PC-9 (cell line): ENCODE data around the gene BMS1. TPM values are rescaled to one million over a fixed set of nuclear protein-coding genes. Genes with fewer than 3 reads are reported as not detected.
"Not testable (repeated sequence)": the region's sequence is repeated elsewhere in the genome, so short reads cannot be mapped to it uniquely, and the experiment has no call there.

ENCODE experiments used
- BruUV-seq: library from RNA; stranded (reverse); fragments of 400-500 nt; replicated peaks from 2 replicates; lab custom pipeline; 2021; lab: Mats Ljungman, UMichigan
- CTCF ChIA-PET: fragments of 300-600 bp; sonication (Branson Sonifier 250); formaldehyde crosslinking; loops from one replicate; lab custom pipeline; 2022; ENCODE audit warnings: antibody characterized with exemption; lab: Charles Lee
- POLR2A ChIA-PET: fragments of 300-600 bp; sonication (Branson Sonifier 250); formaldehyde crosslinking; loops from one replicate; lab custom pipeline; 2022; ENCODE audit warnings: antibody characterized with exemption; ENCODE audit not compliant: unreplicated experiment; lab: Charles Lee
- DNase-seq, 2 experiments: peaks; one replicate each; pipeline versions ENCODE4 v3.0.0 to v3.0.0-alpha.2; 2015 to 2022; ENCODE audit warnings: mixed read lengths in 1 of 2
- H2AFZ ChIP-seq: fragments of 200-600 bp; sonication (generic); 2 replicates; pipeline ENCODE4 v1.8.1; 2017; ENCODE audit warnings: antibody characterized with exemption
- H3F3A ChIP-seq: fragments of 200-600 bp; sonication (generic); 2 replicates; pipeline ENCODE4 v1.8.1; 2017; ENCODE audit warnings: antibody characterized with exemption, mild to moderate bottlenecking, low read depth; ENCODE audit not compliant: insufficient read depth
- H3K27ac ChIP-seq: fragments of 200-600 bp; sonication (generic); 2 replicates; pipeline ENCODE4 v1.6.1; 2016; ENCODE audit warnings: mixed run types
- H3K27me3 ChIP-seq: fragments of 200-600 bp; sonication (generic); 2 replicates; pipeline ENCODE4 v1.6.1; 2016; ENCODE audit warnings: low read depth, mixed run types; ENCODE audit not compliant: insufficient read depth
- H3K36me3 ChIP-seq: fragments of 200-600 bp; sonication (generic); 2 replicates; pipeline ENCODE4 v1.6.1; 2016; ENCODE audit warnings: low read depth, mixed run types
- H3K4me1 ChIP-seq: fragments of 200-600 bp; sonication (generic); replicated peaks from 2 replicates; pipeline ENCODE4 v1.6.1; 2016; ENCODE audit warnings: mixed run types; ENCODE audit not compliant: insufficient read depth
- H3K4me2 ChIP-seq: fragments of 200-600 bp; sonication (generic); 2 replicates; pipeline ENCODE4 v1.6.1; 2017; ENCODE audit warnings: mixed run types
- H3K4me3 ChIP-seq: fragments of 200-600 bp; sonication (generic); 2 replicates; pipeline ENCODE4 v1.6.1; 2016; ENCODE audit warnings: mixed run types
- H3K79me2 ChIP-seq: fragments of 200-600 bp; sonication (generic); 2 replicates; pipeline ENCODE4 v1.6.1; 2017; ENCODE audit warnings: low read depth, mixed run types
- H3K9me2 ChIP-seq: fragments of 200-600 bp; sonication (generic); 2 replicates; pipeline ENCODE4 v1.8.1; 2017; ENCODE audit warnings: mild to moderate bottlenecking; ENCODE audit not compliant: insufficient read depth
- H3K9me3 ChIP-seq: fragments of 200-600 bp; sonication (generic); 2 replicates; pipeline ENCODE4 v1.8.1; 2016; ENCODE audit warnings: low read depth; ENCODE audit not compliant: insufficient read depth
- H4K20me1 ChIP-seq: fragments of 200-600 bp; sonication (generic); 2 replicates; pipeline ENCODE4 v1.8.1; 2017; ENCODE audit not compliant: insufficient read depth
- EZH2 ChIP-seq: fragments of 200-600 bp; sonication (generic); IDR thresholded peaks from 2 replicates; pipeline ENCODE4 v1.8.0; 2017; ENCODE audit warnings: antibody characterized with exemption, low read depth
- intact Hi-C: fragments of 100-400 bp; cut with micrococcal nuclease; formaldehyde crosslinking; loops from one replicate; pipeline ENCODE4 v1.10.0; 2022; ENCODE audit not compliant: unreplicated experiment
- total RNA-seq: library from RNA; stranded (reverse); gene quantifications from 2 replicates; pipeline ENCODE4 v1.2.3, GENCODE V29; 2021
- TF ChIP-seq, protein P1 (sequence below): fragments of 200-600 bp; sonication (generic); conservative IDR thresholded peaks from 2 replicates; pipeline ENCODE4 v1.6.1; 2017; ENCODE audit warnings: mixed run types, antibody characterized with exemption, mild to moderate bottlenecking, moderate library complexity

Gene BMS1
- total RNA-seq, 1 experiment from 2014 or later = 20.0 TPM

GRCh38 chr10:42867571-42867970 is 85.0 kb downstream of the BMS1 start:
- intact Hi-C loops = loop anchor here (2.0 to 10.0 kb wide), 4 partner anchors 107 to 481 kb away; no protein-coding TSS in a partner anchor

GRCh38 chr10:42868530-42868929 is 85.9 kb downstream of the BMS1 start:
- POLR2A ChIA-PET = no interaction called here
- CTCF ChIA-PET = no interaction called here
- no peak for DNase-seq
- no peak overlapping the region for H3K27ac ChIP-seq
- no peaks in the 10 kb centered on the region for H3K4me1 ChIP-seq
- H2AFZ ChIP-seq = no peak overlapping the region
- H3K4me2 ChIP-seq = no peak overlapping the region
- peaks cover 7% of the 10 kb centered on the region; the same call in 1 of the 2 replicates for H3K27me3 ChIP-seq
- no peaks in the 10 kb centered on the region for H3K79me2 ChIP-seq
- no peaks in the 10 kb centered on the region for H4K20me1 ChIP-seq
- intact Hi-C loops = loop anchor here (10.0 kb wide), 3 partner anchors 106 to 386 kb away; no protein-coding TSS in a partner anchor
- no peaks in the 10 kb centered on the region for H3F3A ChIP-seq
- no peaks in the 10 kb centered on the region for H3K9me2 ChIP-seq
- no peak overlapping the region for H3K4me3 ChIP-seq
- TF ChIP-seq EZH2 = no peak
- TF ChIP-seq, protein P1, sequence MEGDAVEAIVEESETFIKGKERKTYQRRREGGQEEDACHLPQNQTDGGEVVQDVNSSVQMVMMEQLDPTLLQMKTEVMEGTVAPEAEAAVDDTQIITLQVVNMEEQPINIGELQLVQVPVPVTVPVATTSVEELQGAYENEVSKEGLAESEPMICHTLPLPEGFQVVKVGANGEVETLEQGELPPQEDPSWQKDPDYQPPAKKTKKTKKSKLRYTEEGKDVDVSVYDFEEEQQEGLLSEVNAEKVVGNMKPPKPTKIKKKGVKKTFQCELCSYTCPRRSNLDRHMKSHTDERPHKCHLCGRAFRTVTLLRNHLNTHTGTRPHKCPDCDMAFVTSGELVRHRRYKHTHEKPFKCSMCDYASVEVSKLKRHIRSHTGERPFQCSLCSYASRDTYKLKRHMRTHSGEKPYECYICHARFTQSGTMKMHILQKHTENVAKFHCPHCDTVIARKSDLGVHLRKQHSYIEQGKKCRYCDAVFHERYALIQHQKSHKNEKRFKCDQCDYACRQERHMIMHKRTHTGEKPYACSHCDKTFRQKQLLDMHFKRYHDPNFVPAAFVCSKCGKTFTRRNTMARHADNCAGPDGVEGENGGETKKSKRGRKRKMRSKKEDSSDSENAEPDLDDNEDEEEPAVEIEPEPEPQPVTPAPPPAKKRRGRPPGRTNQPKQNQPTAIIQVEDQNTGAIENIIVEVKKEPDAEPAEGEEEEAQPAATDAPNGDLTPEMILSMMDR = no peak
- no peaks in the 10 kb centered on the region for H3K9me3 ChIP-seq
- H3K36me3 ChIP-seq = no peaks in the 10 kb centered on the region
- no TSS peak for BruUV-seq

More at GRCh38 chr10:42867571-42867970, 85.0 kb downstream of the BMS1 start:
- Histone ChIP-seq H3K36me3 (no peaks in the 10 kb centered on the region), H3K4me2 (no peak overlapping the region), H3K4me3 (no peak overlapping the region), H3F3A (no peaks in the 10 kb centered on the region), H2AFZ (no peak overlapping the region), H3K27ac (no peak overlapping the region), H4K20me1 (no peaks in the 10 kb centered on the region), H3K4me1 (no peaks in the 10 kb centered on the region), H3K79me2 (no peaks in the 10 kb centered on the region), H3K27me3 (peaks cover 7% of the 10 kb centered on the region; the same call in 1 of the 2 replicates), H3K9me3 (no peaks in the 10 kb centered on the region), H3K9me2 (no peaks in the 10 kb centered on the region)
- no peak for DNase-seq
- BruUV-seq = no TSS peak
- ChIA-PET POLR2A (no interaction called here), CTCF (interaction anchor here (0.6 kb wide), 1 partner anchor 213 kb away, joined by 3 read pairs; no protein-coding TSS in a partner anchor)
- TF ChIP-seq, protein P1 = no peak
- no peak for TF ChIP-seq EZH2

DNA sequence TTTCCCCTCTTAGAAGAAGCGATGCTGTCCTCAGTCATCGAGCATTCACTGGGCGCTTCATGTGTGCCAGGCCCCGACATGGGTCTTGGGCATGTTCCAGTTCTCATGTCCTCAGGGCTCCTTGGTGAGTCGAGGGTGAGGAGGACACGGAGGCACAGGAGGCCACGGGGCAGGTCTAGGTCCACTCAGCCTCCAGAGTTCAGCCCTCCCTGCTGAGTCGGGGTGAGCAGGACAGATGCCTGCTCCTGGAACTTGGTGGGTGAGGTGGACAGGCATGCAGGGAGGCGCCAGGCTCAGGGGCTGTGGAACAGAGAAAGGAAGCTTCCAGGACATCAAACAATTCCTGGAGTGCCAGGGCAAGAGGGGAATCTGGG is 87.4 kb downstream of the BMS1 start:
- Histone ChIP-seq H3K27me3 (peaks cover 7% of the 10 kb centered on the region; the same call in 1 of the 2 replicates), H4K20me1 (no peaks in the 10 kb centered on the region), H3K9me2 (no peaks in the 10 kb centered on the region), H3K36me3 (no peaks in the 10 kb centered on the region), H3K4me2 (no peak overlapping the region), H2AFZ (no peak overlapping the region), H3K27ac (no peak overlapping the region), H3K4me1 (no peaks in the 10 kb centered on the region), H3F3A (no peaks in the 10 kb centered on the region), H3K4me3 (no peak overlapping the region), H3K9me3 (no peaks in the 10 kb centered on the region), H3K79me2 (no peaks in the 10 kb centered on the region)
- no peak for TF ChIP-seq EZH2
- TF ChIP-seq, protein P1 = no peak
- no TSS peak for BruUV-seq
- DNase-seq = no peak
- intact Hi-C loops = loop anchor here (10.0 kb wide), 3 partner anchors 105 to 385 kb away; no protein-coding TSS in a partner anchor
- CTCF ChIA-PET = no interaction called here
- POLR2A ChIA-PET = no interaction called here

- H3K4me3 ChIP-seq, H3K9me2 ChIP-seq, H2AFZ ChIP-seq, POLR2A ChIA-PET, H3K4me2 ChIP-seq, H3K79me2 ChIP-seq, H3K36me3 ChIP-seq, DNase-seq, H3K9me3 ChIP-seq, intact Hi-C loops, H3K27me3 ChIP-seq, BruUV-seq, H3K4me1 ChIP-seq, H3F3A ChIP-seq, H4K20me1 ChIP-seq, H3K27ac ChIP-seq: not testable (repeated sequence)
- CTCF ChIA-PET = interaction anchor here (0.6 kb wide), 2 partner anchors 239 to 592 kb away, joined by 8 to 11 read pairs; no protein-coding TSS in a partner anchor
Measured at GRCh38 chr10:42871138-42871641, 88.6 kb downstream of the BMS1 start.
